ENCODE measurements around the gene URAD.

DNA sequence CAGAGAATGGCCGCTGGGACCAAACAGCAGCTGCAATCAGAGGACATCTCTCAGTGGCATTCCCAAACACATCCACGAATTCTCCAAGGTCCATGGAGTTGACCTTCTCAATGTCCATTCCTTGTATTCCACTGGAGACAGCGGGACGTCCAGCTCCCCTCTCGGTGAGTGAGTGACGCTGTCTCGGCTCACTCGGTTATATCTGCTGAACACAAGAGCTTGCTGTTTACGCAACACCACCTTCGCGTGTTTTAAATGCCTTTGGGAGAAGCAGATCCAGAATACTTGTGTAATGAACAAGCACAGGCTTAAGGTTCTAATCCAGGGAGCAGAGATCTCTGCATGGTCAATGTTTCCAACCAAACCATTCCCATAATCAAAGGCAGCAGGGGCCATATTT, at the start of gene URAD:
- TF ChIP-seq CTCF (IDR thresholded peaks at IDR 0.05) = no peak
- no peak for TF ChIP-seq POLR2A (IDR thresholded peaks at IDR 0.05)

Data from adrenal gland (tissue), 5 donors.